H1 (cell line): ENCODE results near the gene ZNF728. TPM values are rescaled to one million over a fixed set of nuclear protein-coding genes. Genes with fewer than 3 reads are reported as not detected.
"Not testable (repeated sequence)": the region's sequence is repeated elsewhere in the genome, so short reads cannot be mapped to it uniquely, and the experiment has no call there.

Experiments
- CTCF ChIA-PET: fragments of 300-600 bp; sonication (Branson Sonifier 250); formaldehyde crosslinking; loops from one replicate; lab custom pipeline; 2021; ENCODE audit not compliant: partially characterized antibody; lab: Charles Lee
- POLR2A ChIA-PET: fragments of 300-600 bp; sonication (Branson Sonifier 250); formaldehyde crosslinking; loops from one replicate; lab custom pipeline; 2021; ENCODE audit warnings: inconsistent platforms; ENCODE audit not compliant: partially characterized antibody; lab: Charles Lee
- DNase-seq, 2 experiments: peaks; one replicate each; pipeline versions ENCODE4 v3.0.0 to v3.0.0-alpha.2; 2010 to 2022; ENCODE audit warnings: low spot score in 2 of 2, low read depth in 1 of 2, mixed read lengths in 1 of 2
- FAIRE-seq: peaks from 2 replicates; lab custom pipeline; 2011; peaks lifted over from hg19 to GRCh38; lab: Jason Lieb, UNC
- H2AFZ ChIP-seq: 2 replicates; pipeline ENCODE4 v1.8.1; 2012; ENCODE audit warnings: low read length, inconsistent platforms
- H2AK5ac ChIP-seq: 2 replicates; pipeline ENCODE4 v1.6.1; 2013; ENCODE audit warnings: low read depth, low read length
- H2BK120ac ChIP-seq: replicated peaks from 2 replicates; pipeline ENCODE3; 2013; ENCODE audit warnings: low read depth, low read length, inconsistent platforms
- H2BK12ac ChIP-seq: 2 replicates; pipeline ENCODE4 v1.6.1; 2013; ENCODE audit warnings: low read depth, low read length
- H2BK15ac ChIP-seq: 2 replicates; pipeline ENCODE4 v1.6.1; 2013; ENCODE audit warnings: low read length
- H2BK20ac ChIP-seq: 2 replicates; pipeline ENCODE4 v1.6.1; 2013; ENCODE audit warnings: low read length
- H2BK5ac ChIP-seq: 2 replicates; pipeline ENCODE4 v1.6.1; 2013; ENCODE audit warnings: low read depth, low read length
- H3K14ac ChIP-seq: 2 replicates; pipeline ENCODE4 v1.6.1; 2013; ENCODE audit warnings: inconsistent platforms; ENCODE audit not compliant: insufficient read length
- H3K18ac ChIP-seq: 2 replicates; pipeline ENCODE4 v1.6.1; 2013; ENCODE audit warnings: low read length; ENCODE audit errors: extremely low read depth
- H3K23ac ChIP-seq: 2 replicates; pipeline ENCODE4 v1.6.1; 2013; ENCODE audit warnings: inconsistent platforms; ENCODE audit not compliant: insufficient read length
- H3K23me2 ChIP-seq: 2 replicates; pipeline ENCODE4 v1.6.1; 2013; ENCODE audit warnings: low read depth, low read length
- H3K27ac ChIP-seq: 2 replicates; pipeline ENCODE4 v1.6.1; 2011; ENCODE audit warnings: low read depth, low read length, inconsistent platforms
- H3K27me3 ChIP-seq, 4 experiments: replicated peaks in 1 of 4; 1 replicate in 1 of 4; 2 replicates in 3 of 4; pipeline versions ENCODE4 v1.6.1 to v1.8.1; 2011 to 2013; ENCODE audit warnings: low read length in 3 of 4, mild to moderate bottlenecking in 3 of 4, inconsistent platforms in 2 of 4, mixed read lengths in 2 of 4, moderate library complexity in 1 of 4; ENCODE audit not compliant: control insufficient read depth in 3 of 4, insufficient read depth in 3 of 4; ENCODE audit errors: extremely low read depth in 1 of 4
- H3K36me3 ChIP-seq, 4 experiments: 2 replicates each; pipeline versions ENCODE4 v1.6.1 to v1.8.1; 2011 to 2013; ENCODE audit warnings: mild to moderate bottlenecking in 4 of 4, low read length in 3 of 4, moderate library complexity in 2 of 4, control low read depth in 1 of 4, inconsistent platforms in 1 of 4; ENCODE audit not compliant: insufficient read depth in 4 of 4, control insufficient read depth in 2 of 4
- H3K4ac ChIP-seq: replicated peaks from 2 replicates; pipeline ENCODE3; 2013; ENCODE audit warnings: low read length, low read depth, mixed read lengths, inconsistent platforms; ENCODE audit not compliant: insufficient read length
- H3K4me1 ChIP-seq, 4 experiments: replicated peaks in 1 of 4; 1 replicate in 1 of 4; 2 replicates in 3 of 4; pipeline versions ENCODE4 v1.6.1 to v1.8.1; 2011 to 2013; ENCODE audit warnings: low read length in 3 of 4, inconsistent platforms in 2 of 4, mixed read lengths in 1 of 4; ENCODE audit not compliant: insufficient read depth in 4 of 4, control insufficient read depth in 3 of 4
- H3K4me2 ChIP-seq, 2 experiments: 2 replicates each; pipeline versions ENCODE4 v1.6.1 to v1.8.1; 2011 to 2013; ENCODE audit warnings: low read depth in 2 of 2, low read length in 2 of 2, control low read depth in 1 of 2, inconsistent platforms in 1 of 2, mild to moderate bottlenecking in 1 of 2; ENCODE audit not compliant: insufficient read depth in 1 of 2
- H3K4me3 ChIP-seq, 4 experiments: fragments of 200-600, 300-600 bp in 1 of 4; sonication (generic), shearing (Covaris generic), sonication (Bioruptor Twin) in 1 of 4; 2 replicates each; pipeline versions ENCODE4 v1.5.1 to v1.8.1; 2011 to 2016; ENCODE audit warnings: low read length in 4 of 4, low read depth in 3 of 4, control low read depth in 2 of 4, inconsistent platforms in 2 of 4, mild to moderate bottlenecking in 2 of 4, mixed read lengths in 1 of 4, moderate library complexity in 1 of 4; ENCODE audit not compliant: insufficient read depth in 2 of 4; ENCODE audit errors: extremely low read depth in 1 of 4
- H3K56ac ChIP-seq: replicated peaks from 2 replicates; pipeline ENCODE3; 2013; ENCODE audit warnings: low read depth, mild to moderate bottlenecking, mixed read lengths, low read length, inconsistent platforms; ENCODE audit not compliant: insufficient read length
- H3K79me1 ChIP-seq: 2 replicates; pipeline ENCODE4 v1.6.1; 2013; ENCODE audit warnings: low read depth, low read length, control low read depth
- H3K79me2 ChIP-seq, 2 experiments: 2 replicates each; pipeline versions ENCODE4 v1.6.1 to v1.8.1; 2012 to 2013; ENCODE audit warnings: low read length in 2 of 2, mild to moderate bottlenecking in 2 of 2, inconsistent platforms in 1 of 2; ENCODE audit not compliant: insufficient read depth in 2 of 2, control insufficient read depth in 1 of 2
- H3K9ac ChIP-seq, 4 experiments: replicated peaks in 1 of 4; 1 replicate in 1 of 4; 2 replicates in 3 of 4; pipeline versions ENCODE4 v1.6.1 to v1.8.1; 2011 to 2013; ENCODE audit warnings: low read depth in 3 of 4, low read length in 3 of 4, control low read depth in 2 of 4, mild to moderate bottlenecking in 2 of 4, moderate library complexity in 2 of 4, inconsistent platforms in 1 of 4; ENCODE audit errors: extremely low read depth in 1 of 4
- H3K9me3 ChIP-seq, 2 experiments: 2 replicates each; pipeline versions ENCODE4 v1.6.1 to v1.8.1; 2012 to 2013; ENCODE audit warnings: mild to moderate bottlenecking in 2 of 2, moderate library complexity in 2 of 2, control low read depth in 1 of 2, inconsistent platforms in 1 of 2, low read depth in 1 of 2, low read length in 1 of 2, mixed read lengths in 1 of 2; ENCODE audit not compliant: insufficient read depth in 2 of 2
- H4K20me1 ChIP-seq, 2 experiments: replicated peaks in 1 of 2; 2 replicates each; pipeline versions ENCODE3 to v1.8.1; 2011 to 2013; ENCODE audit warnings: inconsistent platforms in 2 of 2, low read length in 2 of 2, mild to moderate bottlenecking in 1 of 2; ENCODE audit not compliant: insufficient read depth in 2 of 2, control insufficient read depth in 1 of 2
- H4K5ac ChIP-seq: 2 replicates; pipeline ENCODE4 v1.6.1; 2013; ENCODE audit warnings: low read length, low read depth, mixed read lengths, inconsistent platforms; ENCODE audit not compliant: insufficient read length
- H4K8ac ChIP-seq: 2 replicates; pipeline ENCODE4 v1.8.0; 2013; ENCODE audit warnings: mild to moderate bottlenecking, moderate library complexity, low read length, inconsistent platforms; ENCODE audit not compliant: insufficient read depth; ENCODE audit errors: extremely low read depth
- H4K91ac ChIP-seq: replicated peaks from 2 replicates; pipeline ENCODE3; 2013; ENCODE audit warnings: low read length, mixed read lengths, inconsistent platforms; ENCODE audit not compliant: insufficient read length
- CBX5 ChIP-seq: fragments of 300-800, 300-1000 bp; sonication (generic); IDR thresholded peaks from 2 replicates; pipeline ENCODE4 v1.7.1; 2016; ENCODE audit warnings: antibody characterized with exemption, low read length, low read depth
- HDAC6 ChIP-seq: IDR thresholded peaks from one replicate; pipeline ENCODE4 v1.7.1; 2012; ENCODE audit warnings: low read depth, mild to moderate bottlenecking, inconsistent platforms, low read length, moderate library complexity
- MAX ChIP-seq: IDR thresholded peaks from 2 replicates; pipeline ENCODE4 v1.6.1; 2012; ENCODE audit warnings: inconsistent platforms
- RAD21 ChIP-seq, 2 experiments: IDR thresholded peaks in 1 of 2; conservative IDR thresholded peaks in 1 of 2; 2 replicates each; pipeline ENCODE4 v1.6.1; 2011; ENCODE audit warnings: low read depth in 2 of 2, low read length in 2 of 2, improper control_type of control experiment in 1 of 2, inconsistent platforms in 1 of 2, mild to moderate bottlenecking in 1 of 2, moderate library complexity in 1 of 2
- RFX5 ChIP-seq: IDR thresholded peaks from 2 replicates; pipeline ENCODE4 v1.6.1; 2011; ENCODE audit warnings: low read depth, low read length, improper control_type of control experiment, borderline replicate concordance
- RNF2 ChIP-seq: fragments of 200-900, 300-1000 bp; sonication (generic); IDR thresholded peaks from 2 replicates; pipeline ENCODE4 v1.7.1; 2016; ENCODE audit warnings: borderline replicate concordance, low read depth, mild to moderate bottlenecking, antibody characterized with exemption, low read length; ENCODE audit not compliant: poor library complexity, severe bottlenecking; ENCODE audit errors: missing control alignments
- TBP ChIP-seq: IDR thresholded peaks from 2 replicates; pipeline ENCODE4 v1.6.1; 2011; ENCODE audit warnings: low read depth, low read length, improper control_type of control experiment
- WGBS, 2 experiments: shearing (Covaris generic) in 1 of 2; methylation state at CpG; one replicate each; pipeline versions ENCODE4 v1.1.6 to v1.1.7; 2013 to 2015; ENCODE audit warnings: low lambda C conversion rate in 2 of 2, mixed read lengths in 2 of 2, inconsistent platforms in 1 of 2, low coverage in 1 of 2, missing lambda C conversion rate in 1 of 2; ENCODE audit not compliant: insufficient replicate concordance in 2 of 2, insufficient coverage in 1 of 2, insufficient read length in 1 of 2; ENCODE audit errors: extremely low coverage in 1 of 2, missing lambda C conversion rate in 1 of 2; 5-methylcytosine and 5-hydroxymethylcytosine counted together
- polyA plus RNA-seq, 7 experiments: library from polyadenylated mRNA; depleted of rRNA in 3 of 7; stranded (reverse) in 5 of 7; unstranded in 2 of 7; fragments of >200 nt in 5 of 7; fragments of 200-250 nt in 2 of 7; gene quantifications; 1 replicate in 5 of 7; 2 replicates in 1 of 7; 4 replicates in 1 of 7; pipeline versions ENCODE4 v1.2.1 to v1.2.3, GENCODE V29; 2011 to 2013; ENCODE audit warnings: missing spikeins in 2 of 7, mixed read lengths in 2 of 7
- total RNA-seq: library from RNA; stranded (reverse); fragmentation: NEBNext Ultra II Directional; extraction: Animal tissue kit (Norgen Biotek cat#: 25700); gene quantifications from 2 replicates; pipeline ENCODE4 v1.2.1, GENCODE V29; 2021

The ZNF728 gene
- total and polyA plus RNA-seq, 2 of the 8 experiments (the other 6 are each of a cell fraction or from before 2014, with no cell fraction given) = not detected

GRCh38 chr19:23015660-23016059, 12.7 kb upstream of the ZNF728 start (continued):
- TF ChIP-seq MAX (no peak), RNF2 (no peak), RFX5 (no peak), HDAC6 (no peak), TBP (no peak), CBX5 (no peak), RAD21 (IDR thresholded peaks at IDR 0.05 in 1 of 2, conservative IDR thresholded peaks at IDR 0.05 in 1 of 2; ENCODE audit: low read depth in 2 of 2, low read length in 2 of 2) (no peak)

GRCh38 chr19:22994957-22995356, 8.0 kb downstream of the ZNF728 start:
- POLR2A ChIA-PET, H3K4ac ChIP-seq: not testable (repeated sequence)
- WGBS, 2 experiments = 27% methylated on average over 1 of the region's 1 CpG; no CpG with 5 or more reads in 1 of the 2 experiments

More at GRCh38 chr19:22994957-22995356, 8.0 kb downstream of the ZNF728 start:
- not testable (repeated sequence) for H2BK120ac ChIP-seq, H3K36me3 ChIP-seq, H3K27me3 ChIP-seq, H3K79me2 ChIP-seq, H3K4me1 ChIP-seq, H3K56ac ChIP-seq, H3K18ac ChIP-seq, H4K91ac ChIP-seq, H4K5ac ChIP-seq, H3K9ac ChIP-seq, H3K23ac ChIP-seq, H3K4me2 ChIP-seq, H2BK5ac ChIP-seq, H3K79me1 ChIP-seq, H2BK12ac ChIP-seq, H2AFZ ChIP-seq, H3K4me3 ChIP-seq, H2BK20ac ChIP-seq, H2AK5ac ChIP-seq, DNase-seq, H4K20me1 ChIP-seq, H2BK15ac ChIP-seq, H3K23me2 ChIP-seq, H4K8ac ChIP-seq, FAIRE-seq, H3K27ac ChIP-seq, H3K14ac ChIP-seq
- CTCF ChIA-PET = interaction anchor here (0.6 kb wide), 1 partner anchor 1238 kb away, joined by 4 read pairs; no protein-coding TSS in a partner anchor
- peaks cover 10 to 40% of the 10 kb centered on the region in 2 experiments for H3K9me3 ChIP-seq
